ENCODE measurements around the gene CTPS1.

Gene CTPS1
- 40.4 to 247 (median 138) reads per million in 9 experiments for total RNA-seq

GRCh38 chr1:40979241-40980067 is at the start of gene CTPS1:
Gene CTPS1, plus strand, starts transcription at chr1:40979696. Its CDS starts 3,595 bp downstream, at chr1:40983291.
- ATAC-seq (replicated peaks) (peak; percentile 79), DNase-seq (peak; percentile 93 to 94 (median 93))
- Mint-ChIP-seq H3K27ac (peak within 1 kb of the TSS; percentile 92 to 99), H3K36me3 (ENCODE audit: insufficient read depth) (peaks cover 37% of the 10 kb centered on the region), H3K9me3 (no peaks in the 10 kb centered on the region), H3K27me3 (no peaks in the 10 kb centered on the region), H3K4me3 (peak within 1 kb of the TSS; percentile 84 to 99), H3K4me1 (ENCODE audit: low read depth in 2 of 2) (peaks cover 20 to 22% of the 10 kb centered on the region in 2 donors)

- Mint-ChIP-seq H3K4me3 (no peak overlapping the region), H3K4me1 (ENCODE audit: low read depth in 2 of 2) (no peaks in the 10 kb centered on the region)
Measured at GRCh38 chr1:40930174-40930964, 49.1 kb upstream of the CTPS1 start.

GRCh38 chr1:40931601-40932000 is 47.9 kb upstream of the CTPS1 start:
- H3K27me3 Mint-ChIP-seq = peaks cover 22 to 27% of the 10 kb centered on the region in 2 donors
- H3K9me3 Mint-ChIP-seq = no peaks in the 10 kb centered on the region
- no peak overlapping the region for H3K27ac Mint-ChIP-seq
- ATAC-seq (replicated peaks) (no peak), DNase-seq (no peak)
- no peaks in the 10 kb centered on the region for H3K4me1 Mint-ChIP-seq (ENCODE audit: low read depth in 2 of 2)
- no peak overlapping the region for H3K4me3 Mint-ChIP-seq
- H3K36me3 Mint-ChIP-seq (ENCODE audit: insufficient read depth) = no peaks in the 10 kb centered on the region

More at GRCh38 chr1:40930174-40930964, 49.1 kb upstream of the CTPS1 start:
- DNase-seq (no peak), ATAC-seq (replicated peaks) (no peak)
- Mint-ChIP-seq H3K27ac (no peak overlapping the region), H3K27me3 (peaks cover 22 to 27% of the 10 kb centered on the region in 2 donors), H3K9me3 (no peaks in the 10 kb centered on the region), H3K36me3 (ENCODE audit: insufficient read depth) (no peaks in the 10 kb centered on the region)

- no peak overlapping the region for H3K27ac Mint-ChIP-seq
- H3K4me3 Mint-ChIP-seq = no peak overlapping the region
- H3K36me3 Mint-ChIP-seq (ENCODE audit: insufficient read depth) = no peaks in the 10 kb centered on the region
- ATAC-seq (replicated peaks) = no peak
- no peak for DNase-seq
- peaks cover 22 to 27% of the 10 kb centered on the region in 2 donors for H3K27me3 Mint-ChIP-seq
- H3K9me3 Mint-ChIP-seq = no peaks in the 10 kb centered on the region
- H3K4me1 Mint-ChIP-seq (ENCODE audit: low read depth in 2 of 2) = no peaks in the 10 kb centered on the region
Measured at GRCh38 chr1:40932006-40932405, 47.5 kb upstream of the CTPS1 start.

- no peak overlapping the region for H3K4me3 Mint-ChIP-seq
Measured at GRCh38 chr1:40936931-40937339, 42.6 kb upstream of the CTPS1 start.

GRCh38 chr1:40938393-40938792 is 41.1 kb upstream of the CTPS1 start:
- H3K27me3 Mint-ChIP-seq = peaks cover 0 to 6% of the 10 kb centered on the region in 2 donors
- ATAC-seq (replicated peaks) (no peak), DNase-seq (no peak)
- H3K36me3 Mint-ChIP-seq (ENCODE audit: insufficient read depth) = no peaks in the 10 kb centered on the region
- no peak overlapping the region for H3K27ac Mint-ChIP-seq
- no peaks in the 10 kb centered on the region for H3K4me1 Mint-ChIP-seq (ENCODE audit: low read depth in 2 of 2)
- no peaks in the 10 kb centered on the region for H3K9me3 Mint-ChIP-seq
- H3K4me3 Mint-ChIP-seq = no peak overlapping the region

More at GRCh38 chr1:40936931-40937339, 42.6 kb upstream of the CTPS1 start:
- ATAC-seq (replicated peaks) (no peak), DNase-seq (no peak)
- no peaks in the 10 kb centered on the region for H3K9me3 Mint-ChIP-seq
- H3K36me3 Mint-ChIP-seq (ENCODE audit: insufficient read depth) = no peaks in the 10 kb centered on the region
- no peaks in the 10 kb centered on the region for H3K4me1 Mint-ChIP-seq (ENCODE audit: low read depth in 2 of 2)
- H3K27ac Mint-ChIP-seq = no peak overlapping the region
- peaks cover 7 to 13% of the 10 kb centered on the region in 2 donors for H3K27me3 Mint-ChIP-seq

- ATAC-seq (replicated peaks) (no peak), DNase-seq (no peak)
- H3K27me3 Mint-ChIP-seq = peaks cover 4 to 5% of the 10 kb centered on the region in 2 donors
Measured at GRCh38 chr1:40939320-40940059, 40.0 kb upstream of the CTPS1 start.

GRCh38 chr1:40944326-40944725 is 35.2 kb upstream of the CTPS1 start:
- Mint-ChIP-seq H3K4me3 (no peak overlapping the region), H3K27me3 (peaks cover 11 to 28% of the 10 kb centered on the region in 2 donors), H3K27ac (no peak overlapping the region), H3K36me3 (ENCODE audit: insufficient read depth) (no peaks in the 10 kb centered on the region), H3K9me3 (no peaks in the 10 kb centered on the region), H3K4me1 (ENCODE audit: low read depth in 2 of 2) (peaks cover 4 to 7% of the 10 kb centered on the region in 2 donors)
- DNase-seq = no peak
- ATAC-seq (replicated peaks) = no peak

More at GRCh38 chr1:40939320-40940059, 40.0 kb upstream of the CTPS1 start:
- H3K4me1 Mint-ChIP-seq (ENCODE audit: low read depth in 2 of 2) = no peaks in the 10 kb centered on the region
- no peaks in the 10 kb centered on the region for H3K36me3 Mint-ChIP-seq (ENCODE audit: insufficient read depth)
- no peak overlapping the region for H3K27ac Mint-ChIP-seq
- H3K9me3 Mint-ChIP-seq = no peaks in the 10 kb centered on the region
- H3K4me3 Mint-ChIP-seq = no peak overlapping the region

- Mint-ChIP-seq H3K27ac (no peak overlapping the region), H3K4me3 (no peak overlapping the region), H3K27me3 (peaks cover 11 to 31% of the 10 kb centered on the region in 2 donors), H3K4me1 (ENCODE audit: low read depth in 2 of 2) (peaks cover 4 to 7% of the 10 kb centered on the region in 2 donors), H3K9me3 (no peaks in the 10 kb centered on the region), H3K36me3 (ENCODE audit: insufficient read depth) (no peaks in the 10 kb centered on the region)
- DNase-seq = no peak
- no peak for ATAC-seq (replicated peaks)
Measured at GRCh38 chr1:40944841-40945430, 34.6 kb upstream of the CTPS1 start.

- Mint-ChIP-seq H3K36me3 (ENCODE audit: insufficient read depth) (no peaks in the 10 kb centered on the region), H3K9me3 (no peaks in the 10 kb centered on the region), H3K4me1 (ENCODE audit: low read depth in 2 of 2) (peaks cover 4 to 7% of the 10 kb centered on the region in 2 donors), H3K27ac (no peak overlapping the region), H3K27me3 (peaks cover 11 to 31% of the 10 kb centered on the region in 2 donors), H3K4me3 (no peak overlapping the region)
- no peak for DNase-seq
- ATAC-seq (replicated peaks) = no peak
Measured at GRCh38 chr1:40945491-40945973, 34.0 kb upstream of the CTPS1 start.

GRCh38 chr1:40948741-40949443 is 30.6 kb upstream of the CTPS1 start:
- H3K9me3 Mint-ChIP-seq = no peaks in the 10 kb centered on the region
- peaks cover 14% of the 10 kb centered on the region in 2 donors for H3K4me1 Mint-ChIP-seq (ENCODE audit: low read depth in 2 of 2)
- H3K4me3 Mint-ChIP-seq = no peak overlapping the region
- H3K36me3 Mint-ChIP-seq (ENCODE audit: insufficient read depth) = no peaks in the 10 kb centered on the region
- ATAC-seq (replicated peaks) (peak; percentile 71), DNase-seq (peak; percentile 42 to 57 (median 48))
- H3K27me3 Mint-ChIP-seq = peaks cover 14 to 43% of the 10 kb centered on the region in 2 donors
- peak overlapping the region in 1 of 2 donors; percentile 54 for H3K27ac Mint-ChIP-seq

GRCh38 chr1:40949563-40949962 is 29.9 kb upstream of the CTPS1 start:
- DNase-seq (no peak), ATAC-seq (replicated peaks) (no peak)
- H3K36me3 Mint-ChIP-seq (ENCODE audit: insufficient read depth) = no peaks in the 10 kb centered on the region
- no peak overlapping the region for H3K27ac Mint-ChIP-seq
- H3K9me3 Mint-ChIP-seq = no peaks in the 10 kb centered on the region
- no peak overlapping the region for H3K4me3 Mint-ChIP-seq
- peaks cover 14% of the 10 kb centered on the region in 2 donors for H3K4me1 Mint-ChIP-seq (ENCODE audit: low read depth in 2 of 2)
- H3K27me3 Mint-ChIP-seq = peaks cover 15 to 44% of the 10 kb centered on the region in 2 donors

All from effector memory CD8-positive, alpha-beta T cell (primary cell).